HepG2 (cell line): ENCODE measurements around the gene KNG1. TPM values are rescaled to one million over a fixed set of nuclear protein-coding genes. Genes with fewer than 3 reads are reported as not detected.

Source experiments
- ATRX ChIP-seq: sonication (generic); formaldehyde crosslinking; IDR thresholded peaks from 2 replicates; pipeline ENCODE4 v1.4.0; 2020; ENCODE audit warnings: missing genetic modification reagents, borderline replicate concordance
- BHLHE40 ChIP-seq: IDR thresholded peaks from 2 replicates; pipeline ENCODE4 v1.6.1; 2011; ENCODE audit warnings: low read length, improper control_type of control experiment
- CHD4 ChIP-seq: fragments of 200-600 bp; sonication (generic); IDR thresholded peaks from 2 replicates; pipeline ENCODE4 v1.7.0; 2017; ENCODE audit warnings: mild to moderate bottlenecking, low read length, borderline replicate concordance
- FOXA3 ChIP-seq: IDR thresholded peaks from 2 replicates; pipeline ENCODE4 v1.6.1; 2016; ENCODE audit warnings: missing genetic modification reagents, missing compliant biosample characterization
- HNRNPLL ChIP-seq: fragments of 200-400 bp; formaldehyde crosslinking; IDR thresholded peaks from 2 replicates; pipeline ENCODE4 v1.6.1; 2017; ENCODE audit warnings: mild to moderate bottlenecking, low read depth, low read length; ENCODE audit not compliant: poor library complexity, severe bottlenecking
- MAZ ChIP-seq, 2 experiments: sonication (generic) in 1 of 2; formaldehyde crosslinking in 1 of 2; IDR thresholded peaks; 2 replicates each; pipeline versions ENCODE4 v1.5.0 to v1.6.1; 2012 to 2020; ENCODE audit warnings: low read depth in 2 of 2, mild to moderate bottlenecking in 2 of 2, borderline replicate concordance in 1 of 2, improper control_type of control experiment in 1 of 2, low read length in 1 of 2, missing genetic modification reagents in 1 of 2, moderate library complexity in 1 of 2
- NAIF1 ChIP-seq: sonication (generic); formaldehyde crosslinking; IDR thresholded peaks from 2 replicates; pipeline ENCODE4 v1.5.0; 2020; ENCODE audit warnings: mild to moderate bottlenecking, missing genetic modification reagents, borderline replicate concordance
- ZFP36L1 ChIP-seq: sonication (generic); formaldehyde crosslinking; IDR thresholded peaks from 2 replicates; pipeline ENCODE4 v1.8.0; 2022; ENCODE audit warnings: mild to moderate bottlenecking, missing genetic modification reagents, moderate library complexity
- ZFP82 ChIP-seq: sonication (generic); formaldehyde crosslinking; IDR thresholded peaks from 2 replicates; pipeline ENCODE4 v1.5.1; 2020; ENCODE audit warnings: mild to moderate bottlenecking, missing genetic modification reagents, borderline replicate concordance
- ZNF235 ChIP-seq: sonication (generic); formaldehyde crosslinking; IDR thresholded peaks from 2 replicates; pipeline ENCODE4 v1.8.1; 2023; ENCODE audit warnings: mild to moderate bottlenecking, missing genetic modification reagents, borderline replicate concordance
- ZNF30 ChIP-seq: sonication (generic); formaldehyde crosslinking; IDR thresholded peaks from 2 replicates; pipeline ENCODE4 v1.5.0; 2020; ENCODE audit warnings: mild to moderate bottlenecking, missing genetic modification reagents
- ZNF589 ChIP-seq: sonication (generic); formaldehyde crosslinking; conservative IDR thresholded peaks from 2 replicates; pipeline ENCODE4 v1.8.0; 2022; ENCODE audit warnings: mild to moderate bottlenecking, moderate library complexity, missing genetic modification reagents
- polyA plus RNA-seq, 8 experiments: library from polyadenylated mRNA; depleted of rRNA in 3 of 8; stranded (reverse) in 7 of 8; unstranded in 1 of 8; fragments of >200 nt; fragmentation: Illumina TruSeq in 4 of 8; extraction: Trizol in 4 of 8; gene quantifications; 2 replicates each; pipeline versions ENCODE4 v1.2.1 to v1.2.3, GENCODE V29; 2011 to 2016; ENCODE audit warnings: low read depth in 4 of 8, missing spikeins in 1 of 8, mixed read lengths in 1 of 8; ENCODE audit not compliant: insufficient read depth in 1 of 8
- total RNA-seq, 5 experiments: library from RNA; depleted of rRNA; stranded (reverse); fragments of >200 nt; fragmentation: Illumina TruSeq; extraction: Trizol; gene quantifications; 2 replicates each; pipeline ENCODE4 v1.2.3, GENCODE V29; 2016; ENCODE audit warnings: low read depth in 1 of 5
- TF ChIP-seq, protein P1 (sequence below): IDR thresholded peaks from 2 replicates; pipeline ENCODE4 v1.6.1; 2012; ENCODE audit warnings: low read length, improper control_type of control experiment
- TF ChIP-seq, protein P2 (sequence below): sonication (generic); formaldehyde crosslinking; IDR thresholded peaks from 2 replicates; pipeline ENCODE4 v1.4.0; 2020; ENCODE audit warnings: mild to moderate bottlenecking, missing genetic modification reagents
- TF ChIP-seq, protein P3 (sequence below): sonication (generic); formaldehyde crosslinking; IDR thresholded peaks from 2 replicates; pipeline ENCODE4 v1.4.0; 2020; ENCODE audit warnings: low read depth, mild to moderate bottlenecking, missing genetic modification reagents
- TF ChIP-seq, protein P4 (sequence below): sonication (generic); formaldehyde crosslinking; IDR thresholded peaks from 2 replicates; pipeline ENCODE4 v1.4.0; 2020; ENCODE audit warnings: missing genetic modification reagents
- TF ChIP-seq, protein P5 (sequence below): sonication (generic); formaldehyde crosslinking; IDR thresholded peaks from 2 replicates; pipeline ENCODE4 v1.8.1; 2022; ENCODE audit warnings: mild to moderate bottlenecking, missing genetic modification reagents

The KNG1 gene
- total and polyA plus RNA-seq, 2 of the 13 experiments (the other 11 are each of a cell fraction or from before 2014, with no cell fraction given) = 6.5 to 7.0 TPM

DNA sequence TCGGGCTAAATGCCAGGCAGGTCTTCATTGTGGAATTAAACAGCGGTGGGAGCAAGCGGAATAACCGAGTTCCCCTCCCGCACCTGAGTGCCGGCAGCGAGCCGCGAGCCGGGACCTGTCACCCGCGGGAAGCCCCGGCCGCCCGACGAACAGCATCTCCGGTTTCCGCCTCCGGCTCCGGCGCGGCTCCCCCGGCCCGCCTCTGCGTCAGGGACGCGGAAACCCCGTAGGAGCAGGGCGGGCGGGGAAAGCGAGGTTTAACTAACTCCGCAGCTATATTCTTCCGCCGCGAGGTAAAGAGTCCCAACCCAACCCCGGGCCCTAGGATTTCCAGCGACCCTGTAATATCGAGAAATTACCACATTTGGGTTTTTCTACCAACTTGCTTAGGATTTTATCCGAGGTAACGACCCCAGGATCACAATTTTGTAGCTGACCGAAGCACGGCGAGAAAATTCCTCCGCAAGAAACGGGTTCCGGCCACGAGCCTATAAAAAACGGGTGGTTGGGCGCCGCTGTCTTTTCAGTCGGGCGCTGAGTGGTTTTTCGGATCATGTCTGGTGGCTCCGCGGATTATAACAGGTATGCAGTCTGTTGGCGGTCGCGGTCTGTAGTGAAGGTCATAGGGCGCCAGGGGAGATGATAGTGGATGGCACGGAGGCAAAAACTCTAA lies 66.0 kb downstream of the KNG1 start, which contains the start of gene EIF4A2 (continued):
- TF ChIP-seq, protein P1, sequence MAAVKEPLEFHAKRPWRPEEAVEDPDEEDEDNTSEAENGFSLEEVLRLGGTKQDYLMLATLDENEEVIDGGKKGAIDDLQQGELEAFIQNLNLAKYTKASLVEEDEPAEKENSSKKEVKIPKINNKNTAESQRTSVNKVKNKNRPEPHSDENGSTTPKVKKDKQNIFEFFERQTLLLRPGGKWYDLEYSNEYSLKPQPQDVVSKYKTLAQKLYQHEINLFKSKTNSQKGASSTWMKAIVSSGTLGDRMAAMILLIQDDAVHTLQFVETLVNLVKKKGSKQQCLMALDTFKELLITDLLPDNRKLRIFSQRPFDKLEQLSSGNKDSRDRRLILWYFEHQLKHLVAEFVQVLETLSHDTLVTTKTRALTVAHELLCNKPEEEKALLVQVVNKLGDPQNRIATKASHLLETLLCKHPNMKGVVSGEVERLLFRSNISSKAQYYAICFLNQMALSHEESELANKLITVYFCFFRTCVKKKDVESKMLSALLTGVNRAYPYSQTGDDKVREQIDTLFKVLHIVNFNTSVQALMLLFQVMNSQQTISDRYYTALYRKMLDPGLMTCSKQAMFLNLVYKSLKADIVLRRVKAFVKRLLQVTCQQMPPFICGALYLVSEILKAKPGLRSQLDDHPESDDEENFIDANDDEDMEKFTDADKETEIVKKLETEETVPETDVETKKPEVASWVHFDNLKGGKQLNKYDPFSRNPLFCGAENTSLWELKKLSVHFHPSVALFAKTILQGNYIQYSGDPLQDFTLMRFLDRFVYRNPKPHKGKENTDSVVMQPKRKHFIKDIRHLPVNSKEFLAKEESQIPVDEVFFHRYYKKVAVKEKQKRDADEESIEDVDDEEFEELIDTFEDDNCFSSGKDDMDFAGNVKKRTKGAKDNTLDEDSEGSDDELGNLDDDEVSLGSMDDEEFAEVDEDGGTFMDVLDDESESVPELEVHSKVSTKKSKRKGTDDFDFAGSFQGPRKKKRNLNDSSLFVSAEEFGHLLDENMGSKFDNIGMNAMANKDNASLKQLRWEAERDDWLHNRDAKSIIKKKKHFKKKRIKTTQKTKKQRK = no peak
- TF ChIP-seq NAIF1 (peak; percentile 92), ZNF235 (CRISPR knock-in tag) (peak; percentile 13; the same call in 1 of the 2 replicates), ZFP82 (CRISPR knock-in tag) (0 out of 2 replicates have a peak, but pooled peaks have one; percentile 37), ZNF589 (peak; percentile 54; the same call in 1 of the 2 replicates), ZFP36L1 (CRISPR knock-in tag) (0 out of 2 replicates have a peak, but pooled peaks have one; percentile 14), BHLHE40 (no peak), CHD4 (no peak), HNRNPLL (peak; percentile 96), ATRX (CRISPR knock-in tag) (no peak), FOXA3 (peak; percentile 44), MAZ (IDR thresholded peaks at IDR 0.05; ENCODE audit: borderline replicate concordance, low read depth, low read length) (peak; percentile 77; the same call in 1 of the 2 replicates), MAZ (CRISPR knock-in tag; IDR thresholded peaks at IDR 0.05; ENCODE audit: low read depth) (no peak), ZNF30 (CRISPR knock-in tag) (peak; percentile 33; the same call in 1 of the 2 replicates)
- TF ChIP-seq, protein P2, sequence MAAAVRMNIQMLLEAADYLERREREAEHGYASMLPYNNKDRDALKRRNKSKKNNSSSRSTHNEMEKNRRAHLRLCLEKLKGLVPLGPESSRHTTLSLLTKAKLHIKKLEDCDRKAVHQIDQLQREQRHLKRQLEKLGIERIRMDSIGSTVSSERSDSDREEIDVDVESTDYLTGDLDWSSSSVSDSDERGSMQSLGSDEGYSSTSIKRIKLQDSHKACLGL (CRISPR knock-in tag) = no peak; the same call in 1 of the 2 replicates
- TF ChIP-seq, protein P3, sequence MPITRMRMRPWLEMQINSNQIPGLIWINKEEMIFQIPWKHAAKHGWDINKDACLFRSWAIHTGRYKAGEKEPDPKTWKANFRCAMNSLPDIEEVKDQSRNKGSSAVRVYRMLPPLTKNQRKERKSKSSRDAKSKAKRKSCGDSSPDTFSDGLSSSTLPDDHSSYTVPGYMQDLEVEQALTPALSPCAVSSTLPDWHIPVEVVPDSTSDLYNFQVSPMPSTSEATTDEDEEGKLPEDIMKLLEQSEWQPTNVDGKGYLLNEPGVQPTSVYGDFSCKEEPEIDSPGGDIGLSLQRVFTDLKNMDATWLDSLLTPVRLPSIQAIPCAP (CRISPR knock-in tag) = no peak
- TF ChIP-seq, protein P4, sequence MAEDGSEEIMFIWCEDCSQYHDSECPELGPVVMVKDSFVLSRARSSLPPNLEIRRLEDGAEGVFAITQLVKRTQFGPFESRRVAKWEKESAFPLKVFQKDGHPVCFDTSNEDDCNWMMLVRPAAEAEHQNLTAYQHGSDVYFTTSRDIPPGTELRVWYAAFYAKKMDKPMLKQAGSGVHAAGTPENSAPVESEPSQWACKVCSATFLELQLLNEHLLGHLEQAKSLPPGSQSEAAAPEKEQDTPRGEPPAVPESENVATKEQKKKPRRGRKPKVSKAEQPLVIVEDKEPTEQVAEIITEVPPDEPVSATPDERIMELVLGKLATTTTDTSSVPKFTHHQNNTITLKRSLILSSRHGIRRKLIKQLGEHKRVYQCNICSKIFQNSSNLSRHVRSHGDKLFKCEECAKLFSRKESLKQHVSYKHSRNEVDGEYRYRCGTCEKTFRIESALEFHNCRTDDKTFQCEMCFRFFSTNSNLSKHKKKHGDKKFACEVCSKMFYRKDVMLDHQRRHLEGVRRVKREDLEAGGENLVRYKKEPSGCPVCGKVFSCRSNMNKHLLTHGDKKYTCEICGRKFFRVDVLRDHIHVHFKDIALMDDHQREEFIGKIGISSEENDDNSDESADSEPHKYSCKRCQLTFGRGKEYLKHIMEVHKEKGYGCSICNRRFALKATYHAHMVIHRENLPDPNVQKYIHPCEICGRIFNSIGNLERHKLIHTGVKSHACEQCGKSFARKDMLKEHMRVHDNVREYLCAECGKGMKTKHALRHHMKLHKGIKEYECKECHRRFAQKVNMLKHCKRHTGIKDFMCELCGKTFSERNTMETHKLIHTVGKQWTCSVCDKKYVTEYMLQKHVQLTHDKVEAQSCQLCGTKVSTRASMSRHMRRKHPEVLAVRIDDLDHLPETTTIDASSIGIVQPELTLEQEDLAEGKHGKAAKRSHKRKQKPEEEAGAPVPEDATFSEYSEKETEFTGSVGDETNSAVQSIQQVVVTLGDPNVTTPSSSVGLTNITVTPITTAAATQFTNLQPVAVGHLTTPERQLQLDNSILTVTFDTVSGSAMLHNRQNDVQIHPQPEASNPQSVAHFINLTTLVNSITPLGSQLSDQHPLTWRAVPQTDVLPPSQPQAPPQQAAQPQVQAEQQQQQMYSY = 0 out of 2 replicates have a peak, but pooled peaks have one; percentile 13
- TF ChIP-seq, protein P5, sequence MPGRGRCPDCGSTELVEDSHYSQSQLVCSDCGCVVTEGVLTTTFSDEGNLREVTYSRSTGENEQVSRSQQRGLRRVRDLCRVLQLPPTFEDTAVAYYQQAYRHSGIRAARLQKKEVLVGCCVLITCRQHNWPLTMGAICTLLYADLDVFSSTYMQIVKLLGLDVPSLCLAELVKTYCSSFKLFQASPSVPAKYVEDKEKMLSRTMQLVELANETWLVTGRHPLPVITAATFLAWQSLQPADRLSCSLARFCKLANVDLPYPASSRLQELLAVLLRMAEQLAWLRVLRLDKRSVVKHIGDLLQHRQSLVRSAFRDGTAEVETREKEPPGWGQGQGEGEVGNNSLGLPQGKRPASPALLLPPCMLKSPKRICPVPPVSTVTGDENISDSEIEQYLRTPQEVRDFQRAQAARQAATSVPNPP = no peak; the same call in 1 of the 2 replicates
